Right lobe of liver (tissue), 6 donors: ENCODE results near the gene ARL15. TPM values are rescaled to one million over a fixed set of nuclear protein-coding genes. Genes with fewer than 3 reads are reported as not detected.
A peak's percentile ranks its signal among the peaks of the same experiment; 100 is the strongest.

Source experiments
- ATAC-seq, 4 donors: fragments of 200-7000 bp; cut with Tn5 transposase; one replicate each; pipeline ENCODE4 v1.9.1; 2020; ENCODE audit warnings: mild to moderate bottlenecking in 4 of 4, moderate library complexity in 4 of 4
- DNase-seq, 3 donors: peaks; one replicate each; pipeline ENCODE4 v3.0.0-alpha.2; 2020
- H3K27ac ChIP-seq, 3 donors: fragments of 200-600 bp; one replicate each; pipeline ENCODE4 v1.8.0; 2022
- H3K27me3 ChIP-seq, 2 donors: fragments of 200-600 bp; one replicate each; pipeline ENCODE4 v1.8.0; 2022
- H3K36me3 ChIP-seq, 4 donors: fragments of 200-600 bp; sonication (generic) in 1 of 4; one replicate each; pipeline versions ENCODE4 v1.5.1 to v1.8.0; 2017 to 2022; ENCODE audit warnings: control low read depth in 1 of 4
- H3K4me1 ChIP-seq, 4 donors: fragments of 200-600 bp; sonication (generic) in 1 of 4; one replicate each; pipeline versions ENCODE4 v1.5.1 to v1.8.0; 2017 to 2022; ENCODE audit warnings: control low read depth in 1 of 4
- H3K4me3 ChIP-seq, 3 donors: fragments of 200-600 bp; one replicate each; pipeline ENCODE4 v1.8.0; 2022
- H3K9me3 ChIP-seq, 4 donors: fragments of 200-600 bp; sonication (generic) in 1 of 4; one replicate each; pipeline versions ENCODE4 v1.5.1 to v1.8.0; 2017 to 2022; ENCODE audit warnings: control low read depth in 1 of 4
- CTCF ChIP-seq, 4 donors: fragments of 200-600 bp in 3 of 4; fragments of 450-650 bp in 1 of 4; IDR thresholded peaks; one replicate each; pipeline versions ENCODE4 v1.5.1 to v1.8.0; 2016 to 2022; ENCODE audit warnings: antibody characterized with exemption in 4 of 4, mild to moderate bottlenecking in 2 of 4
- POLR2A ChIP-seq: fragments of 450-650 bp; IDR thresholded peaks from one replicate; pipeline ENCODE4 v1.6.1; 2017; ENCODE audit warnings: antibody characterized with exemption, mild to moderate bottlenecking
- WGBS: methylation state at CpG from one replicate; pipeline ENCODE4 v1.1.6; 2018; ENCODE audit warnings: low coverage, low lambda C conversion rate; ENCODE audit not compliant: insufficient coverage; ENCODE audit errors: missing lambda C conversion rate; 5-methylcytosine and 5-hydroxymethylcytosine counted together
- intact Hi-C, 2 donors: fragments of 100-400 bp; cut with DNase I; formaldehyde crosslinking; loops; one replicate each; pipeline versions ENCODE4 v1.11.2 to v1.14.1; 2022
- total RNA-seq, 6 experiments: library from RNA; depleted of rRNA in 2 of 6; stranded (reverse); fragments of >200 nt in 2 of 6; fragmentation: NEBNext Ultra II Directional in 3 of 6; extraction: Animal tissue kit (Norgen Biotek cat#: 25700) in 3 of 6; gene quantifications; one replicate each; pipeline versions ENCODE4 v1.1.0 to v1.2.4, GENCODE V29; 2016 to 2023
- donor health status: DM: no; HTN: yes; CAD: no.
- donor health status: DM: no; HTN: no; CAD: no.
- donor health status: DM: no; HTN: no; CAD: no.
- donor health status: DM: no; HTN: yes; CAD: no.
- donor health status: DM: no; HTN: yes; CAD: no.

ARL15 gene
- total RNA-seq, 6 experiments from 2014 or later = 6.3 to 16.5 (median 9.6) TPM

- no peaks in the 10 kb centered on the region for H3K27me3 ChIP-seq
- no peaks in the 10 kb centered on the region for H3K9me3 ChIP-seq
- intact Hi-C loops = no loop called here
- ATAC-seq (no peak), DNase-seq (no peak)
- WGBS = 96% methylated on average over 2 of the region's 2 CpGs
- no peaks in the 10 kb centered on the region for H3K36me3 ChIP-seq
- H3K27ac ChIP-seq = no peak overlapping the region
- TF ChIP-seq POLR2A (no peak), CTCF (IDR thresholded peaks at IDR 0.05) (no peak)
- no peak overlapping the region for H3K4me3 ChIP-seq
- peaks cover 0 to 9% (median 2%) of the 10 kb centered on the region in 4 donors for H3K4me1 ChIP-seq
Observed at GRCh38 chr5:53878015-53878414, 432.4 kb downstream of the ARL15 start.

DNA sequence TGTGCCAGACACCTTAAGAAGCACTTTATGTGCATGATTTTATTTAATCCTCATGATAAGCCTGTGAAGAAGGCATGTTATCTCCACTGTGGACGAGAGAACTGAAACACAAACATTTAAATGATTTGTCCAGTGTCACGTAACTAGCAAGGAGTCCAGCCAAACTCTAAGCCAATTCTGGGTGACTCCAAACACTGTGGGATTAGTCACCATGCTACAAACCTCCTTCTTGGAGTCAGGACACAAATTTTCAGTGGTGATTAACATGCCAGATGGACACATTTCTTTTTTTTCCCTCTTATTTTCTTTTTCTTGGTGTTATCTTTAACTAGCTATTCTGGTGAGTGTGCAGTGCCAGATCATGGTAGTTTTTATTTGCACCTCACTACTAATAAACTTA, 433.1 kb downstream of the ARL15 start:
- WGBS = 15% methylated on average over 2 of the region's 2 CpGs
- Histone ChIP-seq H3K4me3 (no peak overlapping the region), H3K36me3 (no peaks in the 10 kb centered on the region), H3K9me3 (no peaks in the 10 kb centered on the region), H3K27ac (peak overlapping the region in 1 of 3 donors; percentile 8), H3K4me1 (peaks cover 0 to 9% (median 2%) of the 10 kb centered on the region in 4 donors), H3K27me3 (no peaks in the 10 kb centered on the region)
- intact Hi-C loops = no loop called here
- ATAC-seq (peak; percentile 31 to 80 (median 54)), DNase-seq (no peak)
- TF ChIP-seq POLR2A (no peak), CTCF (IDR thresholded peaks at IDR 0.05) (no peak)

- DNase-seq (peak; percentile 37 to 75 (median 63)), ATAC-seq (peak; percentile 87 to 96 (median 93))
- WGBS = 33% methylated on average over 1 of the region's 1 CpG
- Histone ChIP-seq H3K9me3 (no peaks in the 10 kb centered on the region), H3K4me1 (peaks cover 0 to 9% (median 2%) of the 10 kb centered on the region in 4 donors), H3K4me3 (no peak overlapping the region), H3K27ac (peak overlapping the region in 1 of 3 donors; percentile 32), H3K36me3 (no peaks in the 10 kb centered on the region), H3K27me3 (no peaks in the 10 kb centered on the region)
- TF ChIP-seq POLR2A = no peak
- peak in 3 of 4 donors; percentile 12 to 20 (median 20) for TF ChIP-seq CTCF (IDR thresholded peaks at IDR 0.05)
- intact Hi-C loops = no loop called here
Observed at GRCh38 chr5:53874409-53874808, 436.0 kb downstream of the ARL15 start.

- intact Hi-C loops = no loop called here
- ATAC-seq (no peak), DNase-seq (no peak)
- peaks cover 0 to 9% (median 2%) of the 10 kb centered on the region in 4 donors for H3K4me1 ChIP-seq
- no peaks in the 10 kb centered on the region for H3K36me3 ChIP-seq
- no peaks in the 10 kb centered on the region for H3K9me3 ChIP-seq
- no peak for TF ChIP-seq POLR2A
- TF ChIP-seq CTCF (IDR thresholded peaks at IDR 0.05) = no peak
- H3K27ac ChIP-seq = no peak overlapping the region
- no peak overlapping the region for H3K4me3 ChIP-seq
- H3K27me3 ChIP-seq = no peaks in the 10 kb centered on the region
- WGBS = 80% methylated on average over 1 of the region's 3 CpGs
Observed at GRCh38 chr5:53873235-53873634, 437.1 kb downstream of the ARL15 start.

DNA sequence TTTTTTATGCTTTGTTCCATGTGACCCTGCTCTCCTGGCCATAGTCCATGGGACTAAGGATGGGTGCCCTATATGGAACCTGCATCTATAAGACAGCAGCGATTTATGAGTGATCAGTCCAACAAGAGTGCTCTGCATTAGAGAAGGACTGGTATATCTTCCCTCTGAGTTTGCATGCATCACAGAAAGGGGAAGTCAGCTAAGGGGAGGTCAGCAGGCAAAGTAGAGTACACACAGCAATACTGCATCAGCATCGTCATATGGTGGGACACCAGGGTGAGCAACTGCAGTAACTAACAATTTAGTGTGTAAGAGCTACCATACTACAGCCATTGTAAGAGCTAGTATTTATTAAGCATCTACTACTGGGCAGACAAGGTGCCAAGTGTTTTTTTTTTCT, 438.6 kb downstream of the ARL15 start:
- H3K4me3 ChIP-seq = no peak overlapping the region
- no peak overlapping the region for H3K27ac ChIP-seq
- no peak for DNase-seq
- H3K27me3 ChIP-seq = no peaks in the 10 kb centered on the region
- 100% methylated on average over 1 of the region's 2 CpGs for WGBS
- intact Hi-C loops = no loop called here
- H3K9me3 ChIP-seq = no peaks in the 10 kb centered on the region
- H3K36me3 ChIP-seq = no peaks in the 10 kb centered on the region
- no peak for ATAC-seq
- peaks cover 0 to 9% (median 2%) of the 10 kb centered on the region in 4 donors for H3K4me1 ChIP-seq
- TF ChIP-seq POLR2A (no peak), CTCF (IDR thresholded peaks at IDR 0.05) (no peak)
